K562 (cell line): ENCODE results near the gene DPRX. TPM values are rescaled to one million over a fixed set of nuclear protein-coding genes. Genes with fewer than 3 reads are reported as not detected.

ENCODE experiments used
- ATAC-seq: fragments of 200-7000 bp; cut with Tn5 transposase; 3 replicates; pipeline ENCODE4 v1.9.1; 2020; ENCODE audit warnings: moderate library complexity
- BruUV-seq: library from RNA; stranded (reverse); fragments of 400-500 nt; replicated peaks from 2 replicates; lab custom pipeline; 2021; lab: Mats Ljungman, UMichigan
- CTCF ChIA-PET: fragments of 300-600 bp; formaldehyde crosslinking; extraction: SDS; loops from one replicate; lab custom pipeline; 2021; ENCODE audit warnings: low intra/inter-chr PET ratio; lab: Yijun Ruan, JAX
- POLR2A ChIA-PET: fragments of 300-600, 350-650 bp; sonication (Branson Sonifier 250); formaldehyde crosslinking; extraction: SDS; loops from one replicate; lab custom pipeline; 2021; ENCODE audit warnings: antibody characterized with exemption, inconsistent platforms; lab: Yijun Ruan, JAX
- DNase-seq, 4 experiments: peaks; one replicate each; pipeline versions ENCODE4 v3.0.0 to v3.0.0-alpha.2; 2011 to 2018; ENCODE audit warnings: low spot score in 3 of 4, mixed read lengths in 3 of 4; ENCODE audit errors: extremely low read depth in 1 of 4
- FAIRE-seq: peaks from 2 replicates; lab custom pipeline; 2011; peaks lifted over from hg19 to GRCh38; lab: Jason Lieb, UNC
- H2AFZ ChIP-seq: 2 replicates; pipeline ENCODE4 v1.6.0; 2011; ENCODE audit warnings: low read depth, low read length, control low read depth, inconsistent platforms
- H3K27ac ChIP-seq: fragments of 200-600 bp; 3 replicates; pipeline ENCODE4 v1.8.0; 2011; ENCODE audit warnings: low read depth, mild to moderate bottlenecking, control low read depth, inconsistent platforms, low read length, moderate library complexity, mixed read lengths; ENCODE audit errors: extremely low read depth
- H3K27me3 ChIP-seq, 2 experiments: fragments of 300-600 bp in 1 of 2; 2 replicates in 1 of 2; 3 replicates in 1 of 2; pipeline versions ENCODE4 v1.6.0 to v1.8.0; 2011; ENCODE audit warnings: inconsistent platforms in 2 of 2, low read length in 2 of 2, mild to moderate bottlenecking in 1 of 2, mixed read lengths in 1 of 2, moderate library complexity in 1 of 2; ENCODE audit not compliant: control insufficient read depth in 2 of 2, insufficient read depth in 2 of 2
- H3K36me3 ChIP-seq: fragments of 300-600 bp; 3 replicates; pipeline ENCODE4 v1.8.0; 2011; ENCODE audit warnings: mild to moderate bottlenecking, low read length, inconsistent platforms; ENCODE audit not compliant: control insufficient read depth, insufficient read depth
- H3K4me1 ChIP-seq, 2 experiments: fragments of 200-600 bp in 1 of 2; replicated peaks in 1 of 2; 2 replicates in 1 of 2; 3 replicates in 1 of 2; pipeline versions ENCODE4 v1.5.1 to v1.8.0; 2011; ENCODE audit warnings: inconsistent platforms in 2 of 2, low read length in 2 of 2, mild to moderate bottlenecking in 1 of 2, mixed read lengths in 1 of 2, moderate library complexity in 1 of 2; ENCODE audit not compliant: control insufficient read depth in 2 of 2, insufficient read depth in 2 of 2
- H3K4me2 ChIP-seq: 2 replicates; pipeline ENCODE4 v1.6.1; 2011; ENCODE audit warnings: low read length, control low read depth, inconsistent platforms, mixed read lengths; ENCODE audit not compliant: insufficient read depth
- H3K4me3 ChIP-seq: fragments of 200-600 bp; sonication (generic), shearing (Covaris generic); 2 replicates; pipeline ENCODE4 v1.5.1; 2016; ENCODE audit warnings: control low read depth, inconsistent platforms
- H3K79me2 ChIP-seq: fragments of 200-600 bp; 3 replicates; pipeline ENCODE4 v1.8.0; 2011; ENCODE audit warnings: low read length, inconsistent platforms; ENCODE audit not compliant: control insufficient read depth, insufficient read depth
- H3K9ac ChIP-seq, 2 experiments: 2 replicates each; pipeline versions ENCODE4 v1.6.0 to v1.6.1; 2011; ENCODE audit warnings: low read depth in 2 of 2, low read length in 2 of 2, control low read depth in 1 of 2, inconsistent platforms in 1 of 2, mild to moderate bottlenecking in 1 of 2, mixed read lengths in 1 of 2; ENCODE audit not compliant: insufficient read depth in 1 of 2
- H3K9me1 ChIP-seq: one replicate; pipeline ENCODE4 v1.6.0; 2011; ENCODE audit warnings: inconsistent platforms, mild to moderate bottlenecking, low read length, moderate library complexity; ENCODE audit not compliant: control insufficient read depth, insufficient read depth
- H3K9me3 ChIP-seq: replicated peaks from 2 replicates; pipeline ENCODE4 v1.5.1; 2011; ENCODE audit warnings: low read depth, low read length, inconsistent platforms; ENCODE audit not compliant: control insufficient read depth, insufficient read depth
- H4K20me1 ChIP-seq: replicated peaks from 2 replicates; pipeline ENCODE4 v1.6.1; 2011; ENCODE audit warnings: low read length, inconsistent platforms, mixed read lengths; ENCODE audit not compliant: control insufficient read depth, insufficient read depth
- CHD1 ChIP-seq: fragments of 200-600 bp; sonication (generic); IDR thresholded peaks from one replicate; pipeline ENCODE4 v1.6.1; 2012; ENCODE audit warnings: mild to moderate bottlenecking, moderate library complexity, low read length, inconsistent platforms
- FOS ChIP-seq: IDR thresholded peaks from 3 replicates; pipeline ENCODE4 v1.6.1; 2011; ENCODE audit not compliant: insufficient read length; ENCODE audit errors: extremely low read depth
- FOSL1 ChIP-seq: fragments of 200-800 bp; sonication (Bioruptor generic); conservative IDR thresholded peaks from 2 replicates; pipeline ENCODE4 v1.6.1; 2016; ENCODE audit warnings: missing genetic modification characterization, missing compliant biosample characterization
- MLX ChIP-seq, 2 experiments: fragments of 450-650 bp in 1 of 2; sonication (generic) in 1 of 2; formaldehyde crosslinking; conservative IDR thresholded peaks; 2 replicates each; pipeline versions ENCODE4 v1.4.0 to v1.8.1; 2020 to 2022; ENCODE audit warnings: mild to moderate bottlenecking in 1 of 2, missing genetic modification reagents in 1 of 2
- NFYB ChIP-seq: IDR thresholded peaks from 2 replicates; pipeline ENCODE4 v1.6.1; 2011; ENCODE audit warnings: mild to moderate bottlenecking, moderate library complexity; ENCODE audit not compliant: insufficient read length; ENCODE audit errors: extremely low read depth
- PRMT5 ChIP-seq: sonication (generic); formaldehyde crosslinking; IDR thresholded peaks from 2 replicates; pipeline ENCODE4 v1.5.0; 2020; ENCODE audit warnings: missing genetic modification reagents
- ZNF12 ChIP-seq: sonication (generic); formaldehyde crosslinking; IDR thresholded peaks from 2 replicates; pipeline ENCODE4 v1.4.0; 2020; ENCODE audit warnings: mild to moderate bottlenecking, missing genetic modification reagents
- ZNF785 ChIP-seq: fragments of 250-450 bp; sonication (Bioruptor Pico); IDR thresholded peaks from 2 replicates; pipeline ENCODE4 v1.4.0; 2020; ENCODE audit warnings: mild to moderate bottlenecking
- WGBS: fragments of 100-300 bp; shearing (Covaris generic); methylation state at CpG from one replicate; pipeline ENCODE4 v1.1.6; 2016; ENCODE audit warnings: low coverage, mixed read lengths; ENCODE audit not compliant: insufficient coverage; ENCODE audit errors: missing lambda C conversion rate; 5-methylcytosine and 5-hydroxymethylcytosine counted together
- in situ Hi-C: fragments of 300-500 bp; cut with MboI; formaldehyde crosslinking; loops from 4 replicates; pipeline ENCODE4 v1.15.0; 2018; ENCODE audit warnings: inconsistent platforms, mixed read lengths
- intact Hi-C: fragments of 100-400 bp; cut with micrococcal nuclease; formaldehyde crosslinking; loops from 2 replicates; pipeline ENCODE4 v1.14.2; 2022
- polyA plus RNA-seq, 8 experiments: library from polyadenylated mRNA; depleted of rRNA in 4 of 8; stranded (reverse) in 5 of 8; unstranded in 3 of 8; fragments of >200 nt; fragmentation: Nextera tagmentation in 2 of 8; fragmentation: Illumina TruSeq in 1 of 8; extraction: Ambion mirVana in 2 of 8; extraction: Trizol in 1 of 8; gene quantifications; 2 replicates each; pipeline versions ENCODE4 v1.2.1 to v1.2.3, GENCODE V29; 2011 to 2014; ENCODE audit warnings: inconsistent platforms in 1 of 8, missing spikeins in 1 of 8
- total RNA-seq, 7 experiments: library from RNA; depleted of rRNA in 6 of 7; stranded (reverse); fragments of >200 nt in 6 of 7; fragmentation: Illumina TruSeq in 2 of 7; extraction: Trizol in 2 of 7; gene quantifications; 2 replicates each; pipeline versions ENCODE4 v1.2.1 to v1.2.3, GENCODE V29; 2011 to 2021; ENCODE audit warnings: low replicate concordance in 1 of 7
- TF ChIP-seq, protein P1 (sequence below): fragments of 150-350 bp; conservative IDR thresholded peaks from 2 replicates; pipeline ENCODE4 v1.6.1; 2014; ENCODE audit warnings: low read length

DPRX gene
- total and polyA plus RNA-seq, 9 of the 15 experiments (the other 6 are each of a cell fraction or from before 2014, with no cell fraction given) = not detected

DNA sequence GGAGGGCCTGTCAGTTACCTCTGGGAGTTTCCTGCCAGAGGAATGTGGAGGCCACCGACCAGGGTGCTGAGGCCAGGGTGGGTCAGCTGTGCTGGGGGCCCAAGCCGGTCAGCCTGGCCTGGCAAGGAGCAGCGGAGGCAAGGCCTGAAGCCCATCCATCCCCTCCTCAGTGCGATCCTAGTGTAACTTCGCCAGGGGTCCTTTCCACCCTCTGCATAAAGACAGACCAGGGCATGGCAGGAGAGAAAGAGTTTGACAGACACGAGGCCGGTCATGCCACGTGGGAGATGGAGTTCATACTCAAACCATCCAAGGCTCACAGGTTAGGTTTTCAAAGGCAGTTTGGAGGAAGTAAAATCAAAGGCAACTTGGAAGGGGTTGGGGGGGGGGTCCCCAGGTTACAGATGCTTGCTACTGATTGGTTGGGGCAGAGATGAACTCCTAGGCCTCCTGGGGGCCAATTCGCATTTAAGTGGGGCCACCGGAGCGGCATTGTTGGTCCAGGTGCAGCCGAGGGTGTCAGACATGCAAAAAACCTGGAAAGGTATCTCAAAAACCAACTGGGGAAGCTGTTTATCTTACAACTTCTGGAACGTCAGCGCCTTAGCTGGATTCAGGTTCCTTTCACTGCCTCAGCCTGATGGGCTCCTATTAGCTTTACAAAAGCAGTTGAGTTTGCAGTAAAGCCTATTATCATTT is 36.8 kb upstream of the DPRX start (continued):
- TF ChIP-seq ZNF785 (CRISPR knock-in tag) (no peak), PRMT5 (CRISPR knock-in tag) (no peak), MLX (CRISPR knock-in tag; conservative IDR thresholded peaks at IDR 0.05) (no peak), FOS (no peak)

- 3% methylated on average over 9 of the region's 9 CpGs for WGBS
- in situ Hi-C loops = no loop called here
- no peaks in the 10 kb centered on the region for H3K4me1 ChIP-seq
Measured at GRCh38 chr19:53595510-53595867, 36.3 kb upstream of the DPRX start.

More at GRCh38 chr19:53595510-53595867, 36.3 kb upstream of the DPRX start:
- Histone ChIP-seq H3K27ac (no peak overlapping the region), H3K27me3 (peaks cover 0 to 36% of the 10 kb centered on the region in 2 experiments; a peak in 4 of 5 replicates), H3K79me2 (no peaks in the 10 kb centered on the region), H3K9me1 (no peaks in the 10 kb centered on the region), H3K4me3 (no peak overlapping the region), H3K4me2 (no peak overlapping the region), H2AFZ (no peak overlapping the region), H3K36me3 (no peaks in the 10 kb centered on the region), H4K20me1 (no peaks in the 10 kb centered on the region), H3K9me3 (no peaks in the 10 kb centered on the region), H3K9ac (no peak overlapping the region)
- ATAC-seq (no peak), DNase-seq (no peak), FAIRE-seq (no peak)
- TF ChIP-seq CHD1 (no peak), FOSL1 (tag) (no peak), NFYB (no peak), ZNF12 (CRISPR knock-in tag) (no peak)
- TF ChIP-seq, protein P1, sequence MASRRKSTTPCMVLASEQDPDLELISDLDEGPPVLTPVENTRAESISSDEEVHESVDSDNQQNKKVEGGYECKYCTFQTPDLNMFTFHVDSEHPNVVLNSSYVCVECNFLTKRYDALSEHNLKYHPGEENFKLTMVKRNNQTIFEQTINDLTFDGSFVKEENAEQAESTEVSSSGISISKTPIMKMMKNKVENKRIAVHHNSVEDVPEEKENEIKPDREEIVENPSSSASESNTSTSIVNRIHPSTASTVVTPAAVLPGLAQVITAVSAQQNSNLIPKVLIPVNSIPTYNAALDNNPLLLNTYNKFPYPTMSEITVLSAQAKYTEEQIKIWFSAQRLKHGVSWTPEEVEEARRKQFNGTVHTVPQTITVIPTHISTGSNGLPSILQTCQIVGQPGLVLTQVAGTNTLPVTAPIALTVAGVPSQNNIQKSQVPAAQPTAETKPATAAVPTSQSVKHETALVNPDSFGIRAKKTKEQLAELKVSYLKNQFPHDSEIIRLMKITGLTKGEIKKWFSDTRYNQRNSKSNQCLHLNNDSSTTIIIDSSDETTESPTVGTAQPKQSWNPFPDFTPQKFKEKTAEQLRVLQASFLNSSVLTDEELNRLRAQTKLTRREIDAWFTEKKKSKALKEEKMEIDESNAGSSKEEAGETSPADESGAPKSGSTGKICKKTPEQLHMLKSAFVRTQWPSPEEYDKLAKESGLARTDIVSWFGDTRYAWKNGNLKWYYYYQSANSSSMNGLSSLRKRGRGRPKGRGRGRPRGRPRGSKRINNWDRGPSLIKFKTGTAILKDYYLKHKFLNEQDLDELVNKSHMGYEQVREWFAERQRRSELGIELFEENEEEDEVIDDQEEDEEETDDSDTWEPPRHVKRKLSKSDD = no peak
- ChIA-PET POLR2A (interaction anchor here (1.2 kb wide), 1 partner anchor 22 kb away, joined by 4 read pairs; no protein-coding TSS in a partner anchor), CTCF (no interaction called here)
- BruUV-seq = no TSS peak
- intact Hi-C loops = no loop called here
